ENCODE results near the gene CDK16. TPM values are rescaled to one million over a fixed set of nuclear protein-coding genes. Genes with fewer than 3 reads are reported as not detected.

CDK16 gene
- polyA plus RNA-seq, 1 donor from 2014 or later = 99.0 TPM

DNA sequence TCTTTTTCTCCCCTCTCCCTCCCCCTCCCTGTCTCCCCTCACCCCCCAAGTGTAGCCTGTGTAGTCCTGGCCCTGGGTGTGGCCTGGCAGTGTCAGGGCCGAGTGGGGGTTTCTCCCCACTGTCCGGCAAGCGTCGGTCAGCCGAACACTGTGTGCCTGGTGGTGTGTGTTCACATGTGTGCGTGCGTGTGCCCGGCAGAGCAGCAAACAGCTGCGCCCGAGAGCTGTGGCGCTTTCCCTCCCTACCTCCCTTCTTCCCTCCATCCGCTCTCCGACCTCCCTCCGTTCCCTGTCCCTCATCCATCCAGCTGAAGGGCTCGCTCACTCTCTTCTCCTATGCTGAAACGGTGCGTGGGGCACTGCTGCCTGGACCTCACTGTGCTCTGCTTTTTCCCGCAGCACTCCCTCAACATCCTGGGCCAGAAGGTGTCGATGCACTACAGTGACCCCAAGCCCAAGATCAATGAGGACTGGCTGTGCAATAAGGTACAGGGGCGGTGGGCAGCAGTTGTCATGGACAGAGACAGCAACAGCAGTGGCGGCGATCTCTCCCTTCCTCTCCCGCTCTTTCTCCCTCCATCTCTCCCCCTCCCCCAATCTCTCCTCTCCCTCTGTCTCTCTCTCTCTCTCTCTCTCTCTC, 42.3 kb upstream of the CDK16 start:
- Histone ChIP-seq H4K20me1 (ENCODE audit: insufficient read depth) (no peaks in the 10 kb centered on the region), H3K9ac (ENCODE audit: low read length) (no peak overlapping the region), H3F3A (ENCODE audit: insufficient read depth, low read length, poor library complexity, severe bottlenecking) (no peaks in the 10 kb centered on the region), H3K27ac (ENCODE audit: low read length) (no peak overlapping the region), H3K4me2 (ENCODE audit: low read length) (no peak overlapping the region), H2AFZ (ENCODE audit: low read depth, low read length) (no peak overlapping the region), H3K27me3 (ENCODE audit: insufficient read depth, low read depth, low read length) (no peaks in the 10 kb centered on the region), H3K79me2 (replicated peaks; ENCODE audit: insufficient read depth, low read length) (no peaks in the 10 kb centered on the region), H3K9me2 (ENCODE audit: insufficient read depth, low read length) (no peaks in the 10 kb centered on the region), H3K36me3 (ENCODE audit: insufficient read depth, low read length) (no peaks in the 10 kb centered on the region), H3K9me3 (ENCODE audit: low read length) (no peaks in the 10 kb centered on the region), H3K4me3 (ENCODE audit: low read length) (no peak overlapping the region)
- no peak for TF ChIP-seq TAF1 (IDR thresholded peaks at IDR 0.05; ENCODE audit: low read depth)
- TF ChIP-seq, protein P1, sequence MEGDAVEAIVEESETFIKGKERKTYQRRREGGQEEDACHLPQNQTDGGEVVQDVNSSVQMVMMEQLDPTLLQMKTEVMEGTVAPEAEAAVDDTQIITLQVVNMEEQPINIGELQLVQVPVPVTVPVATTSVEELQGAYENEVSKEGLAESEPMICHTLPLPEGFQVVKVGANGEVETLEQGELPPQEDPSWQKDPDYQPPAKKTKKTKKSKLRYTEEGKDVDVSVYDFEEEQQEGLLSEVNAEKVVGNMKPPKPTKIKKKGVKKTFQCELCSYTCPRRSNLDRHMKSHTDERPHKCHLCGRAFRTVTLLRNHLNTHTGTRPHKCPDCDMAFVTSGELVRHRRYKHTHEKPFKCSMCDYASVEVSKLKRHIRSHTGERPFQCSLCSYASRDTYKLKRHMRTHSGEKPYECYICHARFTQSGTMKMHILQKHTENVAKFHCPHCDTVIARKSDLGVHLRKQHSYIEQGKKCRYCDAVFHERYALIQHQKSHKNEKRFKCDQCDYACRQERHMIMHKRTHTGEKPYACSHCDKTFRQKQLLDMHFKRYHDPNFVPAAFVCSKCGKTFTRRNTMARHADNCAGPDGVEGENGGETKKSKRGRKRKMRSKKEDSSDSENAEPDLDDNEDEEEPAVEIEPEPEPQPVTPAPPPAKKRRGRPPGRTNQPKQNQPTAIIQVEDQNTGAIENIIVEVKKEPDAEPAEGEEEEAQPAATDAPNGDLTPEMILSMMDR (IDR thresholded peaks at IDR 0.05; ENCODE audit: poor library complexity, severe bottlenecking) = no peak
- no peak for TF ChIP-seq EP300 (conservative IDR thresholded peaks at IDR 0.05; ENCODE audit: poor library complexity, severe bottlenecking)
- no peak for TF ChIP-seq RAD21 (conservative IDR thresholded peaks at IDR 0.05)
- TF ChIP-seq, protein P2, sequence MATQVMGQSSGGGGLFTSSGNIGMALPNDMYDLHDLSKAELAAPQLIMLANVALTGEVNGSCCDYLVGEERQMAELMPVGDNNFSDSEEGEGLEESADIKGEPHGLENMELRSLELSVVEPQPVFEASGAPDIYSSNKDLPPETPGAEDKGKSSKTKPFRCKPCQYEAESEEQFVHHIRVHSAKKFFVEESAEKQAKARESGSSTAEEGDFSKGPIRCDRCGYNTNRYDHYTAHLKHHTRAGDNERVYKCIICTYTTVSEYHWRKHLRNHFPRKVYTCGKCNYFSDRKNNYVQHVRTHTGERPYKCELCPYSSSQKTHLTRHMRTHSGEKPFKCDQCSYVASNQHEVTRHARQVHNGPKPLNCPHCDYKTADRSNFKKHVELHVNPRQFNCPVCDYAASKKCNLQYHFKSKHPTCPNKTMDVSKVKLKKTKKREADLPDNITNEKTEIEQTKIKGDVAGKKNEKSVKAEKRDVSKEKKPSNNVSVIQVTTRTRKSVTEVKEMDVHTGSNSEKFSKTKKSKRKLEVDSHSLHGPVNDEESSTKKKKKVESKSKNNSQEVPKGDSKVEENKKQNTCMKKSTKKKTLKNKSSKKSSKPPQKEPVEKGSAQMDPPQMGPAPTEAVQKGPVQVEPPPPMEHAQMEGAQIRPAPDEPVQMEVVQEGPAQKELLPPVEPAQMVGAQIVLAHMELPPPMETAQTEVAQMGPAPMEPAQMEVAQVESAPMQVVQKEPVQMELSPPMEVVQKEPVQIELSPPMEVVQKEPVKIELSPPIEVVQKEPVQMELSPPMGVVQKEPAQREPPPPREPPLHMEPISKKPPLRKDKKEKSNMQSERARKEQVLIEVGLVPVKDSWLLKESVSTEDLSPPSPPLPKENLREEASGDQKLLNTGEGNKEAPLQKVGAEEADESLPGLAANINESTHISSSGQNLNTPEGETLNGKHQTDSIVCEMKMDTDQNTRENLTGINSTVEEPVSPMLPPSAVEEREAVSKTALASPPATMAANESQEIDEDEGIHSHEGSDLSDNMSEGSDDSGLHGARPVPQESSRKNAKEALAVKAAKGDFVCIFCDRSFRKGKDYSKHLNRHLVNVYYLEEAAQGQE (IDR thresholded peaks at IDR 0.05; ENCODE audit: borderline replicate concordance) = no peak
- TF ChIP-seq SMC3 (conservative IDR thresholded peaks at IDR 0.05; ENCODE audit: poor library complexity) = no peak
- no peak for TF ChIP-seq EZH2 (IDR thresholded peaks at IDR 0.05; ENCODE audit: borderline replicate concordance, insufficient read depth, low read length, poor library complexity, severe bottlenecking)
- no peak for TF ChIP-seq POLR2AphosphoS5 (IDR thresholded peaks at IDR 0.05)
- TF ChIP-seq MXI1 (conservative IDR thresholded peaks at IDR 0.05; ENCODE audit: poor library complexity, severe bottlenecking) = no peak

DNA sequence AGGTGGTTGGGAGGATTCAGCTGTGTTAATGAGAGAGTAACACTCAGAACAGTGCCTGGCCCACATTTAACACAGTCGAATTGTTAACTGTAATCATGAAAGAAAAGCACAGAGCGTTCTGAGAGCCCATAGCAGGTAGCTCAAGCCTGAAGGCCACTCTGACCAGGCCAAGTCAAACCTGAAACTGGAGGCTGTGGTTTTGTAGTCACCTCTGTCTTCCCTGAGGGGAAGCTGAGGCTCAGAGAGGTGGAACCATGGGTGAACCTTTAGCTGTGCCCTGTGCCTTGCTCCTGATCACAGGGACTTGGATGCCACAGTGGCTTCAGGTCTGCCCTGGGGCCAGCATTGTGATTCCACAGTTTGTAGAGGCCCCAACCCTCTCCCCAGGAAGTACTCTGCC, 41.4 kb upstream of the CDK16 start:
- H3F3A ChIP-seq (ENCODE audit: insufficient read depth, low read length, poor library complexity, severe bottlenecking) = no peaks in the 10 kb centered on the region
- no peaks in the 10 kb centered on the region for H3K27me3 ChIP-seq (ENCODE audit: insufficient read depth, low read depth, low read length)
- no peaks in the 10 kb centered on the region for H3K79me2 ChIP-seq (replicated peaks; ENCODE audit: insufficient read depth, low read length)
- no peak overlapping the region for H3K4me3 ChIP-seq (ENCODE audit: low read length)
- H4K20me1 ChIP-seq (ENCODE audit: insufficient read depth) = no peaks in the 10 kb centered on the region
- no peak overlapping the region for H3K4me2 ChIP-seq (ENCODE audit: low read length)
- TF ChIP-seq TAF1 (IDR thresholded peaks at IDR 0.05; ENCODE audit: low read depth) (no peak), SMC3 (conservative IDR thresholded peaks at IDR 0.05; ENCODE audit: poor library complexity) (no peak), EZH2 (IDR thresholded peaks at IDR 0.05; ENCODE audit: borderline replicate concordance, insufficient read depth, low read length, poor library complexity, severe bottlenecking) (no peak), MXI1 (conservative IDR thresholded peaks at IDR 0.05; ENCODE audit: poor library complexity, severe bottlenecking) (no peak), POLR2AphosphoS5 (IDR thresholded peaks at IDR 0.05) (no peak), RAD21 (conservative IDR thresholded peaks at IDR 0.05) (no peak), EP300 (conservative IDR thresholded peaks at IDR 0.05; ENCODE audit: poor library complexity, severe bottlenecking) (no peak)
- TF ChIP-seq, protein P2 (IDR thresholded peaks at IDR 0.05; ENCODE audit: borderline replicate concordance) = no peak
- TF ChIP-seq, protein P1 (IDR thresholded peaks at IDR 0.05; ENCODE audit: poor library complexity, severe bottlenecking) = no peak
- no peak overlapping the region for H3K27ac ChIP-seq (ENCODE audit: low read length)
- no peak overlapping the region for H2AFZ ChIP-seq (ENCODE audit: low read depth, low read length)
- H3K36me3 ChIP-seq (ENCODE audit: insufficient read depth, low read length) = no peaks in the 10 kb centered on the region
- H3K9me3 ChIP-seq (ENCODE audit: low read length) = no peaks in the 10 kb centered on the region
- H3K9me2 ChIP-seq (ENCODE audit: insufficient read depth, low read length) = no peaks in the 10 kb centered on the region
- no peak overlapping the region for H3K9ac ChIP-seq (ENCODE audit: low read length)

Measured in neural cell (in vitro differentiated cells).